ENCODE measurements around the gene ST3GAL3. TPM values are rescaled to one million over a fixed set of nuclear protein-coding genes. Genes with fewer than 3 reads are reported as not detected.

ST3GAL3 gene
- total RNA-seq, 2 experiments from 2014 or later: 23.7 to 24.3 TPM

DNA sequence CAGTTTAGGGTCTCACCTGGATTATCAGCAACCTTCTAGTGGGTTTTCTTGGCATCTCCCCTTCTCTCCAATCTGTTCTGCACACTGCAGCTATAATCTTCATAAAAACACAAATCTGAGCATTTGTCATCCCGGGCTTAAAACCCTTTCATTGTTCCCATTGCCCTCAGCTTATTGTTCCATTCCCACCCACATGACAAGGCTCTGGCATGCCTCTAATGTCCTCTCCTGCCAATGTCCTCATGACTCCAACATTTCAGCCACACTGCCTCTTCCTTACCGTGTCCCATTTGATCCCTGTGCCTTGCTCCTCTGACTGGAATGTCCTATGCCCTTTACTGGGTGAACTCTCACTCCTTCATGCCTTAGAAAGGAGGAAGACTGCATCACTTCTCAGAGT lies 255.0 kb downstream of the ST3GAL3 start:
- ChIA-PET CTCF (interaction anchor here (0.6 to 1.3 kb wide), 3 partner anchors 9 to 15 kb away, joined by 3 read pairs; no protein-coding TSS in a partner anchor), POLR2A (no interaction called here)
- Mint-ChIP-seq H3K36me3 (ENCODE audit: low read depth) (peaks cover 9% of the 10 kb centered on the region), H3K27ac (no peak overlapping the region), H3K27me3 (no peaks in the 10 kb centered on the region), H3K4me3 (no peak overlapping the region), H3K4me1 (peaks cover 6% of the 10 kb centered on the region), H3K9me3 (no peaks in the 10 kb centered on the region)
- no peak for DNase-seq

- ChIA-PET POLR2A (no interaction called here), CTCF (interaction anchor here (0.6 to 1.3 kb wide), 2 partner anchors 9 to 132 kb away, joined by 3 read pairs; no protein-coding TSS in a partner anchor)
Observed at GRCh38 chr1:43963006-43963405, 255.7 kb downstream of the ST3GAL3 start.

GRCh38 chr1:43963890-43964289 lies 256.6 kb downstream of the ST3GAL3 start:
- Mint-ChIP-seq H3K27ac (no peak overlapping the region), H3K9me3 (no peaks in the 10 kb centered on the region), H3K27me3 (no peaks in the 10 kb centered on the region), H3K4me1 (peaks cover 6% of the 10 kb centered on the region), H3K36me3 (ENCODE audit: low read depth) (peaks cover 5% of the 10 kb centered on the region), H3K4me3 (no peak overlapping the region)
- no peak for DNase-seq
- CTCF ChIA-PET: interaction anchor here (0.8 to 1.3 kb wide), 5 partner anchors 8 to 223 kb away, joined by 3 read pairs; no protein-coding TSS in a partner anchor
- POLR2A ChIA-PET: no interaction called here

More at GRCh38 chr1:43963006-43963405, 255.7 kb downstream of the ST3GAL3 start:
- no peak for DNase-seq
- Mint-ChIP-seq H3K9me3 (no peaks in the 10 kb centered on the region), H3K36me3 (ENCODE audit: low read depth) (peaks cover 8% of the 10 kb centered on the region), H3K4me1 (peaks cover 6% of the 10 kb centered on the region), H3K4me3 (no peak overlapping the region), H3K27ac (no peak overlapping the region), H3K27me3 (no peaks in the 10 kb centered on the region)

DNA sequence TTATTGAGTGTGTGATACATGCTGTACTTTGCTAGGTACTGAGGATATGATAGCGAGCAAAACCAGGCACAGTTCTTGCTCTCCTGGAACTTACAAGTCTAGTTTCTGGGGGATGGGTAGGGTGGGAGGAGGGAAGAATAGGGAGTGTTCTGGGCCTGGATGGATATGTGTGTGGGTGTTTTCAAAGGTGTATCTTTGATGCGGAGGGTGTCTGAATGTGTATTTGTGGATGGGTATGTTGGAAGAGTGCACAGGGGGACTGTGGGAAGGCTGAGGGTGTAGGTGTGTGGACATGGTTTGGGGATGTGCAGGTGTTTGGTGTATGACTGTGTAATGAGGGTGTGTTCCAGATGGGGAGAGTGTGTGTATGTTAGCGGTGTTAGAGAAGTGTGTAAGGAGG lies 258.0 kb downstream of the ST3GAL3 start:
- peaks cover 5% of the 10 kb centered on the region for H3K36me3 Mint-ChIP-seq (ENCODE audit: low read depth)
- ChIA-PET POLR2A (no interaction called here), CTCF (interaction anchor here (1.4 kb wide), 1 partner anchor 10 kb away, joined by 5 read pairs; no protein-coding TSS in a partner anchor)
- no peak overlapping the region for H3K27ac Mint-ChIP-seq
- DNase-seq: no peak
- H3K27me3 Mint-ChIP-seq: no peaks in the 10 kb centered on the region
- H3K4me1 Mint-ChIP-seq: peaks cover 18% of the 10 kb centered on the region
- no peak overlapping the region for H3K4me3 Mint-ChIP-seq
- H3K9me3 Mint-ChIP-seq: no peaks in the 10 kb centered on the region

DNA sequence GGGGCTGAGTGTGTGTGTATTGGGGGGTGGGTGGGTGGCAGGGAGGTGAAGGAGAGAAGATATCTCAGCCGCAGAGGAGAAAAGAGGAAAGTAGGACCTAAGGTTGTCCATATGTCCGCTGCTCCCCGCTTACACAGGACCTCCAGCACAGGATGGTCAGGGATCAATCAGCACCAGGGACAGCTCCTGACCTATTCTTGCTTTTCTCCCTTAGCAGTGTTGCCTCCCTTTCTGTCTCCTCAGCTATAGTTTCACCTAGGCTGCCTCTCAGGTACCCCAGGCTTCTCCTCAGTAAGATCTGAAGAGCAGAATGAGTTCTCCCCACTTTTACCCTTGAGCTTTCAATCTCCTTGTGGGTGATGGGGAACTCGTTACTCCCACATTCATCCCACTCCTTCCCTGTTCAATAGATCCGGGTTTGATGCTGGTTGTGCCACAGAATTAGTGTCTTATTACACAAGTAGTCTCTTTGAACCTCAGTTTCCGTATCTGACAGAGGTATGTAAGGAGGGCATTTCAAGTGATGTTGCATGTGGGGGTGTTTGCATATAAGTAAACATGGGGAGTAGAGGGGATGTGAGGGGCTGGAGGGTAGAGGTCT lies 261.1 kb downstream of the ST3GAL3 start:
- CTCF ChIA-PET: interaction anchor here (1.3 kb wide), 1 partner anchor 11 kb away, joined by 3 read pairs; no protein-coding TSS in a partner anchor

DNA sequence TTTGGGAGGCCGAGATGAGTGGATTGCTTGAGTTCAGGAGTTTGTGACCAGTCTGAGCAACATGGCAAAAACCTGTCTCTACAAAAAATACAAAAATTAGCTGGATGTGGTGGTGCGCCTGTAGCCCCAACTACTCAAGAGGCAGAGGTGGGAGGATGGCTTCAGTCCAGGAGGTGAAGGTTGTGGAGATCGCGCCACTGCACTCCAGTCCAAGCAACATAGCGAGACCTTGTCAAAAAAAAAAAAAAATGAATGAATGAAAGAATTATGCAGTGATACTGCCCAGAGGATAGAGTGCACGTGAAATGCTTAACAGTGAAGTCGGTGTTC lies 262.0 kb downstream of the ST3GAL3 start:
- peak overlapping the region; percentile 68 for H3K27ac Mint-ChIP-seq
- CTCF ChIA-PET: interaction anchor here (0.8 to 2.5 kb wide), 3 partner anchors 20 to 35 kb away, joined by 5 to 11 read pairs (median 7); no protein-coding TSS in a partner anchor
- H3K9me3 Mint-ChIP-seq: no peaks in the 10 kb centered on the region
- H3K27me3 Mint-ChIP-seq: no peaks in the 10 kb centered on the region
- peaks cover 20% of the 10 kb centered on the region for H3K36me3 Mint-ChIP-seq (ENCODE audit: low read depth)
- POLR2A ChIA-PET: no interaction called here
- H3K4me3 Mint-ChIP-seq: peak overlapping the region; percentile 93
- H3K4me1 Mint-ChIP-seq: peaks cover 33% of the 10 kb centered on the region
- no peak for DNase-seq

More for the DNA sequence above, 261.1 kb downstream of the ST3GAL3 start:
- Mint-ChIP-seq H3K27me3 (no peaks in the 10 kb centered on the region), H3K4me3 (no peak overlapping the region), H3K36me3 (ENCODE audit: low read depth) (peaks cover 14% of the 10 kb centered on the region), H3K27ac (no peak overlapping the region), H3K4me1 (peaks cover 24% of the 10 kb centered on the region), H3K9me3 (no peaks in the 10 kb centered on the region)
- DNase-seq: peak; percentile 54
- POLR2A ChIA-PET: no interaction called here

DNA sequence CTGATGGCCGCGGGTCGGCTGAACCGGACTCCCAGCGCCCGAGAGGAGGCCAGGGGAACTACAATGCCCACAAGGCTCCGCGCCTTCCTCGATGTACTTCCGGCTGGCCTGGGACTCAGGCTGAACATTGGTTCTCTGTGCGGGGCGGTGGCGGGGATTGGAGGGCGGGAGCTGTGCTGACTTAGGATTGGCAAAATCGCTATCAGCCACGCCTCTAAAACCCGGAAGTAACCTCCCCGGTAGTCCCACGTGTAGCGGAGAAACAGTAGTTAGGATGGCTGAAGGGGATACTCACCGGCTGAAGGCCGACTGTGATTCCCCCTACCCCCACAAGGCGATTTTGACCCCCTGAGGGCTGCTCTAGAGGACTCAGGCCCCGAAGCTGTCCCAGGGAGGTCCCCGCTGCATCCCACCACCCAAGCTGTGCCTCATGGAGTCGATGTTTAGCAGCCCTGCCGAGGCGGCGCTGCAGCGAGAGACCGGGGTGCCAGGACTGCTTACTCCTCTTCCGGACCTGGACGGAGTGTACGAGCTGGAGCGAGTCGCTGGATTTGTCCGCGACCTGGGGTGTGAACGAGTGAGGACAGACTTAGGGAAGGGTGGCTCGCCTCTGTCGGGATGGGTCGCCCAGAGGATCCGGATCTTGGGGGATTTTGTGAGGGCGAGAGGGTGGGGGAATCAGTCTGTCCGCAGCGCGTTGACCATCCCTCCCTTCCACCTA lies 262.6 kb downstream of the ST3GAL3 start, which contains the start of gene DPH2:
Gene DPH2, plus strand, starts transcription at position 265 of the 721 bp plus-strand sequence. Its CDS starts 166 bp downstream, at position 431.
- Mint-ChIP-seq H3K9me3 (no peaks in the 10 kb centered on the region), H3K27me3 (no peaks in the 10 kb centered on the region), H3K27ac (peak within 1 kb of the TSS; percentile 92), H3K4me3 (peak within 1 kb of the TSS; percentile 93), H3K4me1 (peaks cover 34% of the 10 kb centered on the region), H3K36me3 (ENCODE audit: low read depth) (peaks cover 20% of the 10 kb centered on the region)
- CTCF ChIA-PET: interaction anchor here (0.8 to 2.5 kb wide), 6 partner anchors 11 to 36 kb away, joined by 3 to 11 read pairs (median 5); no protein-coding TSS in a partner anchor
- POLR2A ChIA-PET: no interaction called here
- DNase-seq: peak; percentile 98

DNA sequence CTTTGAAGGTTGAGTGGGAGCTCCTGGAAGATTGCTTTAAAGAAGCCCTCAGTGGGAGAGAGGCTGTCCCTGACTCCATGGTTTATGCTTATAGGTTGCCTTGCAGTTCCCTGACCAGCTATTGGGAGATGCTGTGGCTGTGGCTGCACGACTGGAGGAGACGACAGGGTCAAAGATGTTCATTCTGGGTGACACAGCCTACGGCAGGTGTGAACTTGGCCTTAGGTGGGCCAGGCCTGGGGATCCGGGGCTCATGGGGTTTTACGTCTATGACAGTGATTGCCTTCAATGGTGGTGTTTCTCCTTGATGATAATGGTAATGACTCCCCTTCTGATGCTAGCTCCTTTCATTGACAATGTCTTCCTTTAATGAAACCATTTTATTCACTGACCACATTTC lies 263.2 kb downstream of the ST3GAL3 start:
- Mint-ChIP-seq H3K27me3 (no peaks in the 10 kb centered on the region), H3K27ac (peak overlapping the region; percentile 92), H3K4me1 (peaks cover 34% of the 10 kb centered on the region), H3K4me3 (peak overlapping the region; percentile 93), H3K36me3 (ENCODE audit: low read depth) (peaks cover 20% of the 10 kb centered on the region), H3K9me3 (no peaks in the 10 kb centered on the region)
- no peak for DNase-seq
- CTCF ChIA-PET: interaction anchor here (1.2 to 2.5 kb wide), 5 partner anchors 12 to 36 kb away, joined by 3 to 11 read pairs (median 5); no protein-coding TSS in a partner anchor
- POLR2A ChIA-PET: no interaction called here

- POLR2A ChIA-PET: no interaction called here
- Mint-ChIP-seq H3K4me1 (peaks cover 36% of the 10 kb centered on the region), H3K36me3 (ENCODE audit: low read depth) (peaks cover 23% of the 10 kb centered on the region), H3K4me3 (peak overlapping the region; percentile 93), H3K9me3 (no peaks in the 10 kb centered on the region), H3K27me3 (no peaks in the 10 kb centered on the region), H3K27ac (no peak overlapping the region)
- CTCF ChIA-PET: interaction anchor here (1.2 to 2.5 kb wide), 5 partner anchors 12 to 37 kb away, joined by 3 to 11 read pairs (median 5); no protein-coding TSS in a partner anchor
- DNase-seq: no peak
Observed at GRCh38 chr1:43970911-43971310, 263.6 kb downstream of the ST3GAL3 start.

- Mint-ChIP-seq H3K27me3 (no peaks in the 10 kb centered on the region), H3K4me1 (peaks cover 41% of the 10 kb centered on the region), H3K4me3 (peak overlapping the region; percentile 93), H3K36me3 (ENCODE audit: low read depth) (peaks cover 25% of the 10 kb centered on the region), H3K27ac (no peak overlapping the region), H3K9me3 (no peaks in the 10 kb centered on the region)
- CTCF ChIA-PET: interaction anchor here (0.8 to 2.5 kb wide), 4 partner anchors 19 to 37 kb away, joined by 3 to 11 read pairs (median 5); no protein-coding TSS in a partner anchor
- no peak for DNase-seq
- POLR2A ChIA-PET: no interaction called here
Observed at GRCh38 chr1:43971336-43971980, 264.1 kb downstream of the ST3GAL3 start.

- CTCF ChIA-PET: interaction anchor here (1.4 to 1.6 kb wide), 3 partner anchors 13 to 28 kb away, joined by 3 to 5 read pairs (median 4); no protein-coding TSS in a partner anchor
- no peaks in the 10 kb centered on the region for H3K9me3 Mint-ChIP-seq
- peaks cover 64% of the 10 kb centered on the region for H3K4me1 Mint-ChIP-seq
- peak overlapping the region; percentile 84 for H3K4me3 Mint-ChIP-seq
- peaks cover 40% of the 10 kb centered on the region for H3K36me3 Mint-ChIP-seq (ENCODE audit: low read depth)
- H3K27me3 Mint-ChIP-seq: no peaks in the 10 kb centered on the region
- POLR2A ChIA-PET: no interaction called here
- H3K27ac Mint-ChIP-seq: peak overlapping the region; percentile 89
- no peak for DNase-seq
Observed at GRCh38 chr1:43973981-43974442, 266.7 kb downstream of the ST3GAL3 start.

DNA sequence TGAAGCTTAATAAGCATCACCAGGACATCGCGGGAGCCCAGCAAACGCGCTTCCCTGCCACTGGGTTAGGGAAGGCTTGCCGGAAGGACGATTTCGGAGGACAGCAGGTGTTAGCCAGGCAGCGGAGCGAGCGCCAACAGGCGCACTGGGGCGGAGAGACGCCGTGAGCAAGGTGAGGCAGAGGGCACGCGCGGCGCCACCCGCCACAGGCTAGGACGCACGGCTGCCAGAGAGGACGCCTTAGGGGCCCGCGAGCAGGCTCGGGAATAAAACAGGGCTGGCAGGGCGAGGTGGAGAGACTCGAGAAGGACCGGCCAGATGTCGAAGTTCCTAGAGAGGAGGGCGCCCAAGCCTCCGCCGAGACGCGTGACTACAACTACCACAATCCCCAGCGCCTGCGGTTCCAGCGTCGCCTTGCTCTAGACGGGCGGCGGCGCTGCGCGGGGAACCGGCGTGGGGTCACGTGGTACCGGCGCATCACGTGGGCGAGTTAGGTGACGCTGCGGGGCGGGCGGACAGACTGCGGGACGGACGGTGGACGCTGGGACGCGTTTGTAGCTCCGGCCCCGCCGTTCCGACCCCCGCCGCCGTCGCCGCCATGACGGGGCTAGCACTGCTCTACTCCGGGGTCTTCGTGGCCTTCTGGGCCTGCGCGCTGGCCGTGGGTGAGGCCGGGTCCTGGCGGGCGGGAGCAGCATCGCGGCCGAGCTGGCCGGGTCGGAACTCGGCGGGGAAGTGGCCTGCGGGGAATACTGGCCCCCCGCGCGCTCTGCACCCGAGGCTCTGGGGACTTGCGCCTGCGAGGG lies 267.3 kb downstream of the ST3GAL3 start, which contains the start of gene ATP6V0B:
Gene ATP6V0B, plus strand, starts transcription at position 518 of the 806 bp plus-strand sequence. Its CDS starts 81 bp downstream, at position 599.
- H3K4me3 Mint-ChIP-seq: peak within 1 kb of the TSS; percentile 84
- no peaks in the 10 kb centered on the region for H3K27me3 Mint-ChIP-seq
- H3K27ac Mint-ChIP-seq: peak within 1 kb of the TSS; percentile 89
- peak; percentile 96 for DNase-seq
- H3K36me3 Mint-ChIP-seq (ENCODE audit: low read depth): peaks cover 40% of the 10 kb centered on the region
- ChIA-PET CTCF (interaction anchor here (0.5 to 1.6 kb wide), 8 partner anchors 13 to 1212 kb away, joined by 3 to 5 read pairs (median 4); no protein-coding TSS in a partner anchor), POLR2A (no interaction called here)
- H3K9me3 Mint-ChIP-seq: no peaks in the 10 kb centered on the region
- peaks cover 59% of the 10 kb centered on the region for H3K4me1 Mint-ChIP-seq
